Epithelial cell of proximal tubule (primary cell): ENCODE data around the gene ESPL1. TPM values are rescaled to one million over a fixed set of nuclear protein-coding genes. Genes with fewer than 3 reads are reported as not detected.

Source experiments
- DNase-seq: peaks from one replicate; pipeline ENCODE4 v3.0.0-alpha.2; 2011; ENCODE audit warnings: low read depth
- H3K4me3 ChIP-seq: 2 replicates; pipeline ENCODE4 v1.5.1; 2011; ENCODE audit warnings: low read depth, mild to moderate bottlenecking, low read length
- CTCF ChIP-seq: conservative IDR thresholded peaks from 2 replicates; pipeline ENCODE4 v1.5.1; 2012; ENCODE audit warnings: low read depth, mild to moderate bottlenecking, low read length
- total RNA-seq: library from RNA; depleted of rRNA; stranded (reverse); fragments of >200 nt; gene quantifications from 2 replicates; pipeline ENCODE4 v1.2.3, GENCODE V29; 2015

ESPL1 gene
- total RNA-seq, 1 donor from 2014 or later, result 40.1 TPM

- H3K4me3 ChIP-seq, result no peak overlapping the region
- no peak for TF ChIP-seq CTCF
- no peak for DNase-seq
These were observed 2.3 kb upstream of the ESPL1 start for GRCh38 chr12:53265783-53266182.

- peak overlapping the region; percentile 65 for H3K4me3 ChIP-seq
- no peak for DNase-seq
- no peak for TF ChIP-seq CTCF
These were observed 647 bp upstream of the ESPL1 start for GRCh38 chr12:53267306-53267998.

GRCh38 chr12:53268630-53269562, 797 bp downstream of the ESPL1 start:
- TF ChIP-seq CTCF, result no peak
- DNase-seq, result no peak
- peak overlapping the region; percentile 65 for H3K4me3 ChIP-seq

GRCh38 chr12:53274445-53274844, 6.3 kb downstream of the ESPL1 start:
- DNase-seq, result no peak
- TF ChIP-seq CTCF, result no peak
- no peak overlapping the region for H3K4me3 ChIP-seq

- no peak overlapping the region for H3K4me3 ChIP-seq
- DNase-seq, result no peak
- no peak for TF ChIP-seq CTCF
These were observed 8.4 kb downstream of the ESPL1 start for GRCh38 chr12:53276511-53276910.

- no peak for TF ChIP-seq CTCF
- no peak for DNase-seq
- H3K4me3 ChIP-seq, result no peak overlapping the region
These were observed 9.9 kb downstream of the ESPL1 start for GRCh38 chr12:53277981-53278380.
